ENCODE data around the gene STK33. TPM values are rescaled to one million over a fixed set of nuclear protein-coding genes. Genes with fewer than 3 reads are reported as not detected.

STK33 gene
- total RNA-seq, 1 experiment from 2014 or later = 19.5 TPM

GRCh38 chr11:8608652-8609051 is 14.6 kb upstream of the STK33 start:
- Histone ChIP-seq H2AFZ (ENCODE audit: low read length) (no peak overlapping the region), H3K23me2 (ENCODE audit: insufficient read length, low read depth, low read length, poor library complexity, severe bottlenecking) (no peaks in the 10 kb centered on the region), H2BK12ac (ENCODE audit: insufficient read length, low read depth, low read length) (no peak overlapping the region), H3K14ac (ENCODE audit: insufficient read depth, low read length) (no peak overlapping the region), H4K20me1 (ENCODE audit: control insufficient read depth, insufficient read depth, insufficient read length) (no peaks in the 10 kb centered on the region), H4K91ac (ENCODE audit: insufficient read length, low read depth, low read length) (no peak overlapping the region), H2AK5ac (ENCODE audit: insufficient read length, low read length) (no peak overlapping the region), H3K4ac (ENCODE audit: low read depth, low read length) (no peak overlapping the region), H3T11ph (ENCODE audit: low read length) (no peak overlapping the region), H3K27ac (ENCODE audit: insufficient read length, low read depth, low read length) (no peak overlapping the region), H2BK15ac (ENCODE audit: low read depth, low read length) (no peak overlapping the region), H4K5ac (ENCODE audit: insufficient read length, low read depth, low read length) (no peak overlapping the region), H3K23ac (ENCODE audit: insufficient read length, low read depth, low read length) (no peak overlapping the region), H3K9me3 (ENCODE audit: control insufficient read depth, low read depth, low read length) (no peaks in the 10 kb centered on the region), H3K4me1 (ENCODE audit: insufficient read depth, low read length) (0 out of 2 replicates have a peak, but pooled peaks cover 3% of the 10 kb centered on the region), H3K18ac (ENCODE audit: insufficient read length, low read depth, low read length) (no peak overlapping the region), H2BK5ac (ENCODE audit: insufficient read length, low read length) (no peak overlapping the region), H3K79me2 (ENCODE audit: insufficient read depth, low read length) (no peaks in the 10 kb centered on the region), H2BK20ac (ENCODE audit: low read depth, low read length, poor library complexity, severe bottlenecking) (no peak overlapping the region), H2BK120ac (ENCODE audit: low read depth, low read length, poor library complexity, severe bottlenecking) (no peak overlapping the region), H3K56ac (ENCODE audit: insufficient read length, low read depth, low read length) (no peak overlapping the region), H4K8ac (replicated peaks; ENCODE audit: insufficient read length, low read depth, low read length) (no peak overlapping the region), H3K79me1 (ENCODE audit: insufficient read depth, low read depth, low read length, poor library complexity, severe bottlenecking) (no peaks in the 10 kb centered on the region), H3K27me3 (ENCODE audit: insufficient read depth, low read length) (no peaks in the 10 kb centered on the region), H3K9ac (ENCODE audit: extremely low read depth, insufficient read length, low read length) (no peak overlapping the region), H3K4me2 (ENCODE audit: insufficient read depth, insufficient read length, low read length) (no peak overlapping the region)
- H3K36me3 Mint-ChIP-seq (ENCODE audit: insufficient read depth in 1 of 3, low read depth in 3 of 3) = no peaks in the 10 kb centered on the region
- no peak overlapping the region for H3K27ac Mint-ChIP-seq
- WGBS (ENCODE audit: extremely low coverage, insufficient read length, low lambda C conversion rate) = no CpG with 5 or more reads among the region's 1 CpG
- no peaks in the 10 kb centered on the region for H3K9me3 Mint-ChIP-seq
- no peak overlapping the region for H3K4me3 Mint-ChIP-seq
- H3K4me1 Mint-ChIP-seq = peaks cover 5 to 6% of the 10 kb centered on the region in 2 experiments; a peak in 3 of 4 replicates
- TF ChIP-seq CTCF (conservative IDR thresholded peaks at IDR 0.05) = no peak
- peaks cover 7% of the 10 kb centered on the region for H3K27me3 Mint-ChIP-seq (ENCODE audit: low read depth)
- no peak for DNase-seq

All from H9 (cell line).